Upper lobe of right lung (tissue), 1 donor: ENCODE measurements around the gene EIF2S2. TPM values are rescaled to one million over a fixed set of nuclear protein-coding genes. Genes with fewer than 3 reads are reported as not detected.
"Not testable (repeated sequence)": the region's sequence is repeated elsewhere in the genome, so short reads cannot be mapped to it uniquely, and the experiment has no call there.

Experiments used
- ATAC-seq: fragments of 200-7000 bp; cut with Tn5 transposase; one replicate; pipeline ENCODE4 v1.9.1; 2020; ENCODE audit warnings: mild to moderate bottlenecking, moderate library complexity
- DNase-seq: peaks from one replicate; pipeline ENCODE4 v3.0.0-alpha.2; 2020
- H3K27ac ChIP-seq: fragments of 200-600 bp; one replicate; pipeline ENCODE4 v1.8.0; 2022
- H3K27me3 ChIP-seq: fragments of 200-600 bp; one replicate; pipeline ENCODE4 v1.8.0; 2022; ENCODE audit warnings: mild to moderate bottlenecking
- H3K36me3 ChIP-seq: fragments of 200-600 bp; one replicate; pipeline ENCODE4 v1.8.0; 2022
- H3K4me1 ChIP-seq: fragments of 200-600 bp; one replicate; pipeline ENCODE4 v1.8.0; 2022
- H3K4me3 ChIP-seq: fragments of 200-600 bp; one replicate; pipeline ENCODE4 v1.8.0; 2022; ENCODE audit warnings: mild to moderate bottlenecking
- H3K9me3 ChIP-seq: fragments of 200-600 bp; one replicate; pipeline ENCODE4 v1.8.0; 2022
- intact Hi-C: fragments of 100-400 bp; cut with DNase I; formaldehyde crosslinking; loops from one replicate; pipeline ENCODE4 v1.11.0; 2022
- total RNA-seq: library from RNA; stranded (reverse); fragmentation: NEBNext Ultra II Directional; extraction: Animal tissue kit (Norgen Biotek cat#: 25700); gene quantifications from one replicate; pipeline ENCODE4 v1.2.1, GENCODE V29; 2021
- TF ChIP-seq, protein P1 (sequence below): fragments of 200-600 bp; IDR thresholded peaks from one replicate; pipeline ENCODE4 v1.8.0; 2022; ENCODE audit warnings: antibody characterized with exemption
- donor health status: DM: no; HTN: yes; CAD: no; lungs with severe emphysema.

EIF2S2 gene
- total RNA-seq, 1 donor from 2014 or later = 54.4 TPM

DNA sequence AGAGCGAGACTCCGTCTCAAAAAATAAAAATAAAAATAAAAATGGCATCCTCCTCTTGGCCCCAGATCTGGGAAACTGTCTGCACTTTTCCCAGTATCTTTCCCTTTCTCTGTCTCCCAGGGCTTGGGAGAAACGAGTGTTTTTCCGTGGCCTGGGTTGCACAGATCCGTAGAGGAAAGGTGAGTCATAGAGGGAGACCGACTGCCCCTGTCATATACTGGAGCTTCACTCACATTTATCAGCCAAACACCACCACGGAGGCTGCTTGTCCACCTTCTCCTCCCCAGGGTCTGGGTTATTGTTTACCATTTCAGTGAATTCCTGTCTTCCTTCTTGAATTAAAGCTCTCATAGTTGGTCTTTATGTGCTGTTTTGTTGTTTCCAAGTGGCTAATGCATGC lies 31.9 kb upstream of the EIF2S2 start:
- intact Hi-C loops = no loop called here
- Histone ChIP-seq H3K9me3 (no peaks in the 10 kb centered on the region), H3K36me3 (no peaks in the 10 kb centered on the region), H3K4me3 (no peak overlapping the region), H3K27me3 (no peaks in the 10 kb centered on the region), H3K27ac (no peak overlapping the region), H3K4me1 (no peaks in the 10 kb centered on the region)
- DNase-seq = no peak
- TF ChIP-seq, protein P1, sequence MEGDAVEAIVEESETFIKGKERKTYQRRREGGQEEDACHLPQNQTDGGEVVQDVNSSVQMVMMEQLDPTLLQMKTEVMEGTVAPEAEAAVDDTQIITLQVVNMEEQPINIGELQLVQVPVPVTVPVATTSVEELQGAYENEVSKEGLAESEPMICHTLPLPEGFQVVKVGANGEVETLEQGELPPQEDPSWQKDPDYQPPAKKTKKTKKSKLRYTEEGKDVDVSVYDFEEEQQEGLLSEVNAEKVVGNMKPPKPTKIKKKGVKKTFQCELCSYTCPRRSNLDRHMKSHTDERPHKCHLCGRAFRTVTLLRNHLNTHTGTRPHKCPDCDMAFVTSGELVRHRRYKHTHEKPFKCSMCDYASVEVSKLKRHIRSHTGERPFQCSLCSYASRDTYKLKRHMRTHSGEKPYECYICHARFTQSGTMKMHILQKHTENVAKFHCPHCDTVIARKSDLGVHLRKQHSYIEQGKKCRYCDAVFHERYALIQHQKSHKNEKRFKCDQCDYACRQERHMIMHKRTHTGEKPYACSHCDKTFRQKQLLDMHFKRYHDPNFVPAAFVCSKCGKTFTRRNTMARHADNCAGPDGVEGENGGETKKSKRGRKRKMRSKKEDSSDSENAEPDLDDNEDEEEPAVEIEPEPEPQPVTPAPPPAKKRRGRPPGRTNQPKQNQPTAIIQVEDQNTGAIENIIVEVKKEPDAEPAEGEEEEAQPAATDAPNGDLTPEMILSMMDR = no peak
- ATAC-seq = no peak

- TF ChIP-seq, protein P1 = no peak
- Histone ChIP-seq H3K27me3 (no peaks in the 10 kb centered on the region), H3K4me1 (no peaks in the 10 kb centered on the region), H3K36me3 (no peaks in the 10 kb centered on the region), H3K9me3 (no peaks in the 10 kb centered on the region), H3K4me3 (no peak overlapping the region), H3K27ac (no peak overlapping the region)
- ATAC-seq = no peak
- intact Hi-C loops = no loop called here
- no peak for DNase-seq
Measured at GRCh38 chr20:34142121-34142520, 30.1 kb upstream of the EIF2S2 start.

DNA sequence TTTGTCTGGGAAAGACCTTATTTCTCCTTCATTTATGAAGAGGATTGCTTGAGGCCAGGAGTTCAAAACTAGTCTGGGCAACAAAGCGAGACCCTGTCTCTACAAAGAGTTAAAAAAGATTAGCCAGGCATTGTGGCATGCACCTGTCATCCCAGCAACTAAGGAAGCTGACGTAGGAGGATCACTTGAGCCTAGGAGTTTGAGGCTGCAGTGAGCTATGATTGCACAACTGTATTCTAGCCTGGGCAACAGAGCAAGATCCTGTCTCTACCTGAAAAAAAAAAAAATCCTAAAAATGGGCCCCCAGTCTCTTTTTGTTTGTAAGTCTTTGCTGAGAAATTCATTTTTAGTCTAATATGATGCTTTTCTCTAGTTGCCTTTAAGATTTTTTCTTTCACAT lies 29.2 kb upstream of the EIF2S2 start:
- Histone ChIP-seq H3K4me3 (no peak overlapping the region), H3K27me3 (no peaks in the 10 kb centered on the region), H3K4me1 (no peaks in the 10 kb centered on the region), H3K36me3 (no peaks in the 10 kb centered on the region), H3K9me3 (no peaks in the 10 kb centered on the region), H3K27ac (no peak overlapping the region)
- DNase-seq (no peak), ATAC-seq (no peak)
- intact Hi-C loops = no loop called here
- TF ChIP-seq, protein P1 = no peak

GRCh38 chr20:34135525-34136275 lies 23.7 kb upstream of the EIF2S2 start:
- H3K36me3 ChIP-seq, DNase-seq, H3K4me1 ChIP-seq, intact Hi-C loops, H3K27me3 ChIP-seq, H3K9me3 ChIP-seq, ATAC-seq, H3K4me3 ChIP-seq, H3K27ac ChIP-seq: not testable (repeated sequence)

- H3K27ac ChIP-seq, H3K4me1 ChIP-seq, H3K36me3 ChIP-seq, ATAC-seq, H3K27me3 ChIP-seq, H3K9me3 ChIP-seq, H3K4me3 ChIP-seq, DNase-seq, intact Hi-C loops: not testable (repeated sequence)
Measured at GRCh38 chr20:34133365-34133860, 21.4 kb upstream of the EIF2S2 start.

- H3K4me1 ChIP-seq, H3K27me3 ChIP-seq, ATAC-seq, intact Hi-C loops, H3K36me3 ChIP-seq, DNase-seq, H3K27ac ChIP-seq, H3K4me3 ChIP-seq, H3K9me3 ChIP-seq: not testable (repeated sequence)
Measured at GRCh38 chr20:34132943-34133342, 20.9 kb upstream of the EIF2S2 start.

GRCh38 chr20:34132491-34132890 lies 20.4 kb upstream of the EIF2S2 start:
- intact Hi-C loops, H3K27me3 ChIP-seq, H3K4me1 ChIP-seq, H3K36me3 ChIP-seq, DNase-seq, H3K9me3 ChIP-seq, H3K27ac ChIP-seq, H3K4me3 ChIP-seq, ATAC-seq: not testable (repeated sequence)

DNA sequence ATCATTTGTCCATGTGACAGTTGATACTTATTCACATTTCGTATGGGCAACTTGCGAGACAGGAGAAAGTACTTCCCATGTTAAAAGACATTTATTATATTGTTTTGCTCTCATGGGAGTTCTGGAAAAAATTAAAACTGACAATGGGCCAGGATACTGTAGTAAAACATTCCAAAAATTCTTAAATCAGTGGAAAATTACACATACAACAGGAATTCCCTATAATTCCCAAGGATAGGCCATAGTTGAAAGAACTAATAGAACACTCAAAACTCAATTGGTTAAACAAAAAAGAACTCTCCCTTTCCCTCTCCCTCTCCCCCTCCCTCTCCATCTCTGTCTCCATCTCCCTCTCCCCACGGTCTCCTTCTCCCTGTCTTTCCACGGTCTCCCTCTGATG lies 19.4 kb upstream of the EIF2S2 start:
- ATAC-seq (no peak), DNase-seq (no peak)
- Histone ChIP-seq H3K36me3 (no peaks in the 10 kb centered on the region), H3K27me3 (no peaks in the 10 kb centered on the region), H3K4me1 (no peaks in the 10 kb centered on the region), H3K9me3 (no peaks in the 10 kb centered on the region), H3K4me3 (no peak overlapping the region), H3K27ac (no peak overlapping the region)
- intact Hi-C loops = no loop called here
- TF ChIP-seq, protein P1 = no peak
